ENCODE results near the gene PARD3.

The PARD3 gene

DNA sequence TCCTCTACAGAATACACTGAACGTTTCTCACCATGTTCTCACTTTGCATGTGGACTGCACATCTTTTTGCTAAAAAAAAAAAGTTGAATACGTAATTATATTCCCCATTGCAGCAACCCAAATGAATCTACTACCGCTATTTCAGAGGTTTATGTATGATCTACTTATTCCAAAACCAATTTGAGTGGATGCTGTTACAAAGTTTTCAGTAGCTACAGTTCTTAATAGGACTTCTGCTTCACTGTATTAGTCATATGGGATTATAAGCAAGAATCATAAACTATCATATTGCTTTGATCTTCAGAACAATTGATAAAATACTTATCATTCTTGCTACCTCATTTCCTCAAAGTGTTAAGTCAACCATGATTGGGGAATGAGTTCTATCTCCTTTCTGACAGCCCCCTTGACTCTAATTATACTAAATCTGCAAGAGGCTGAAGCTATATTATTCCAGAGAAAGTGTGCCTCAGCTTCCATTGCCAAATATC is 257.0 kb downstream of the PARD3 start:
- DNase-seq: no peak

DNA sequence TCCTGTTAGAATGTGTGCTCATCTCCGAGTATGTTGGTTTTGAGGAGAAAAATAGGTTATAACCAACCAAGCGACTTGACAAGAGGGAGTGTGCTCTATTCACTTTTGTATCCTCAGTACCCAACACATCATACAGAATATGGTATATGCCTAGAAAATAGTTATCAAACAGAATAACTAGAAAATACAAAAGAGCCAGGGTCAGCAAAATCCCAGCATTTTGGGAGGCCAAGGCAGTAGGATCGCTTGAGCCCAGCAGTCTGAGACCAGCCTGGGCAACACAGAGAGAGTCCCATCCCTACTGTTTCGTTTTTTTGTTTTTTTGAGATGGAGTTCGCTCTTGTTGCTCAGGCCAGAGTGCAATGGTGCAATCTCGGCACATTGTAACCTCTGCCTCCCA is 257.9 kb downstream of the PARD3 start:
- DNase-seq: no peak

DNA sequence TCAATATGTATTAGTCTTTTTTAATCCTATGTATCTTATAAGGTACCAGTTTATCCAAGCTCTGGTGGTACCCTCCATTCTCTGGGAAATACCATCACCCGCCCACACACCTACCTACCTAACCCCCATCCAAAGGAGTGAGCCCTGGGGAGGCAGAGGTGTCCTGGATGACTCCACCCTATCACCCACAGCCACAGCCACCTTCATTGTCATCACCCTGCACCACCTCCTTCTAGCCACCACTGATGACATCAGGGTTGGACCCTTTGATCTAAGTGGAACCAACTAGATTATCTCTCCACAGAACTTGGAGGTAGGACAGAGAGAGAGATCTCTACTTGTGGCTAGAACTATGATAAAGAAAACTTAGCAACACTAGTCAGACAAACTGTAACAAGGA is 259.4 kb downstream of the PARD3 start:
- no peak for DNase-seq

DNA sequence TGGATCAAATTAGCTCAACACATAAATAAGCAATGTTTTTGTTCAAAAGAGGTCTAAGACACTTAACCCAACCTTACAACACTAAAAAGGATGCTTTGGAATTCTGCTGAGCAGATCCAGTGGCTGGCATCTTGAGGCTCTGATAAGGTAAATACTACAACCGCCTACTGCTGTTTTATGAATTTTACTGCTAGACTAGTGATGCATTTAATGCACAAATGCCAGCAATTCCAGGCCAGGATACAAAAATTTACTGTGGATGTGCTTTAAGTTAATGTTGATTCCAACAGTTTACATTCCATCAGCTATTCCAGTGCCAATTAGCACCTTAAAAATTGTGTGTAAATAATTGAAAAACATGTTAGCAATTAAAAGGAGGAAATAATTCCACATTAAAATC is 261.3 kb downstream of the PARD3 start:
- no peak for DNase-seq

DNA sequence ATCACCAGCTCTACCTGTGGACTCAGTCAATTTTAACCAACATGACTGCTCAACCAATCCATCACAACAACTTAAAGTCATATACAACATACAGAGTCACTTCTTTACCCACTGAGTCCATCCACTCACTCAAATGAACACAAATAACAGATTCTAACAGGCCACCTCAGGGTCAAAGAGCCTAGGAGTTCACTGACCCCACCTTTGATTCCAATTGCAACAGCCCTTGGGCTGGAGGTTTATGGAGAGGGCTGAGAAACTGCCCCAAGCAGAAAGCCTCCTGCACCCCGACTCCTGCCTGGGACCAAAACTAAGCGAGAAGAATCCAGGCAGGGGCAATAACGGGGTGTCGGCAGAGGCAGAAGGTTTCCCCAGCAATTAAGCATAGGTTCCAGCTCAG is 263.8 kb downstream of the PARD3 start:
- DNase-seq: no peak

DNA sequence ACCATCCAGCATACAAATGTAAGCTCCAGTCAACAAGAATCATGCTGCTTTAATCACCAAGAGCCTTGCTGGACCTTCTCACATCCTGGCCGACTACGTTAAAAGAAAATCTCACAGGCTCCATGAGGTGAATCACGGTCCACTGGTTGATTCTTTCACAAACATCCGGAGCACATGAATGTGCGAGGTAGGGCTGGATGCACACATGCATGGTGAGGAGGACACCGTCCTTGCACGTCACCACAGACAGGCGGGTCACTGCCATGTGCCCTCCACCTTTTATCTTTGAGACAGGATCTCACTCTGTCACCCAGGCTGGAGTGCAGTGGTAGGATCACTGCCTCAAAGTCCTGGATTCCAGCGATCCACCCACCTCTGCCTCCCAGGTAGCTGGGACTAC is 265.1 kb downstream of the PARD3 start:
- no peak for DNase-seq

DNA sequence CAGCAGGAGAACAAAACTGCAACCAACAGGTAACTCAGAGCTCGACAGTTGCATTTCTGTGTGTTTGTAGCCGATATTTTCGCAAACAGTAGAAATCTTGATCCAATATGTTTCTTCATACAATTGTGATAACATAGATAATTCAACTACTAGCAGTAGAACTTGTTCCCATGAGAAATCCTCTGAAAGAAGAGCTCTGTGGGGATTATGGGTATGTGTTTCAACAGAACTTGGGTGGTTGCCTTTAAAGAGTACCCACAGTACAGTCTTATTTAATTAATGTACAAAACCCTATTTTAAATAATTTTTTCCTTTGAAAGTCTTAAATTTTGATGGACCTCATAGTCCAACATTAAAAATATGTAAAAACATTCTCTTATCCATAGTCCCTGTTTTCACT is 266.1 kb downstream of the PARD3 start:
- DNase-seq: no peak

DNA sequence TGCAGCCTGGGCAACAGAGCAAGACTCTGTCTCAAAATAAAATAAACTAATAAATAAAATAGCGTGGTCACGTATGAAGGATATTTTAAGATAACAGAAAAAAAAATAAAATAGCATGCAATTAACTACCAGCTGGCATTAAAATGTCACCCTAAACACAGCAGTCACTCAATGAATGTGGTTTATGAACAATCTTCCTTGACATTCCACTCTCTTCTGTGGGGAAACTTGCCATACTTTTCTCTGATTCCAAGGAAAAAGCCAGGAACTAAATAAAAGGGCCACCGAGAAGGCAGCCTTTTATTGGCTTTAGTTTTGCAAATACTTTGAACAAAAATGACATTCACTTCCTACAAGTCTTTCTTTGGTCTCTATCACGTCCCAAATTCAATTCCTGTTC is 266.6 kb downstream of the PARD3 start:
- no peak for DNase-seq

DNA sequence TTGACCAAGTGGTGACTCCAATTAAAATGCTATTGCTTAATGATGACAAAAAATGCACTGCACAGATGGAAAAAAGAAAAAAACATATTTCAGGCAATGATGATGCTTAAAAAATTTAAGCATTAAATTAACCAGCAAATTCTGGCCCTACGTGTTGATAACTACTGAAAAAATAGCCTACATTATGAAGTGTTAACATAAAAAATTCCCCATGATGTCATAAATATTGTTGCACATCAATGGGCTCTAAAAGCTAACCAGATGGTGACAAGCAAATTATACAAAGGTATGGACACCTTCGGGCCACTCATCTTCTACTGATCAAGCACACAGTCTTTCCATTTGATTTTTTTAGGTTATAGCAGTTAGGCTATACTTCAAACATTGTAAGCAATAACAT is 267.4 kb downstream of the PARD3 start:
- DNase-seq: no peak

DNA sequence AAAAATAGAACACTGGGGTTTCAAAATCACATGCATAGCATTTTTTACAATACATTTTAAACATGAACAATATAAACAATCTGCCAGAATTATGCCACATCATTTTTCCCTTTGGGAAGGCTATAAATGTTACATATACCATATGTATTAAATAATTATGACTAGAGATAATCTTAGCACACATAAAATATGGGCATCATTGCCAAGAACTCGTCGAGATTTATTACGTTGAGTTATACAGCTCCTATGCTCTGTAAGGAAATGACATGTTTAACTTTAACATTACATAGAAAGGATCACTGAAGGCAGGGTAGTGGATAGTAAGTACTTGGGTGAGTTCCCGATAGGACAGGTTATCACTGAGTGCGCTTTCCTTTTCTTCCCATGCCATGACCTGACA is 267.8 kb downstream of the PARD3 start:
- no peak for DNase-seq

DNA sequence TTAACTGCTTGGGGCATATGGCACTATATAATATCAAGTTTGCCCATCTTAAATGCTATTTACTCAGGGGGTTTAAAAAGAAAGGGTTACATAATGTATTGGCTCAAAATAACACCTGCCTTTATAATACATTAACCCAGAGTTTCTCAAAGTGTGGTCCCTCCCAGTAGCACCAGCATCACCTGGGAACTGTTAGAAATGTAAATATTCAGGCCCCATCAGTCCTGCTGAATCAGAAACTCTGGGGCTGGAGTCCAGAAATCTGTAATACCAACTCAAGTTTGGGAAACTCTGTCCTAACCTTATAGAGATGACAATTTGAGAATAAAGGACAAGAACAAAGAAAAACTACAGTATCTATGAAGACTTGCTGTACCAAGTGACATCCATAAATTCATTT is 270.7 kb downstream of the PARD3 start:
- DNase-seq: no peak

DNA sequence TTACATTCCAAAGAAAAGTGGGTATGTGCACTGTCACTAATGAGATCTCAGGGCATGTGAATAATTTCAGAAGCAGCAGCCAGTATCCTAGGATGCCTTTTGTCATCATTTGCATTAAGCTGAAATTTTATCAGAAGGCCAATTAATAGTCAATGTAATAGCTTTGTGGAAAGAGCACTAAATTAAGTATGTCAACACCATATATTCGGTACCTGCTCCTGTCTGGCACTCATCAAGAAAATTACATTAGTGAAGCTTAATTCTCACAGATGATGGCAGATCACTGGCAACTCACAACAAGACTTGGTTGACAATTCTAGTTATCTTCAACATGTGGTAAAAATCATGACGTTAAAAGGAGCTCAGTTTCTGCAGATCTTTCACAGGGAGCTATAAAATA is 271.4 kb downstream of the PARD3 start:
- DNase-seq: no peak

DNA sequence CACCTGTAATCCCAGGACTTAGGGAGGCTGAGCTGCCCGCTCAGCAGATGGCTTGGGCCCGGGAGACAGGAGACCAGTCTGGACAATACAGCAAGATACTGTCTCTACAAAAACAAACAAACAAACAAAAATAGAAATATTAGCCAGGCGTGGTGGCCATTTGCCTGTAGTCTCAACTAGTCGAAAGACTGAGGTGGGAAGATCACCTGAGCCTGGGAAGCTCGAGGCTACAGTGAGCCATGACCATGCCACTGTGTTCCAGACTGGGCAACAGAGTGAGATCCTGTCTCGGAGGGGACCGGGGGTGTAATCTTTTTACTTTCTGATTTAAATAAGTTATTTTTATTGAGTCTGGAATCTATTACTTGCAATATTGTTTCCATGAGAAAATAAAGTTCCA is 274.6 kb downstream of the PARD3 start:
- no peak for DNase-seq

DNA sequence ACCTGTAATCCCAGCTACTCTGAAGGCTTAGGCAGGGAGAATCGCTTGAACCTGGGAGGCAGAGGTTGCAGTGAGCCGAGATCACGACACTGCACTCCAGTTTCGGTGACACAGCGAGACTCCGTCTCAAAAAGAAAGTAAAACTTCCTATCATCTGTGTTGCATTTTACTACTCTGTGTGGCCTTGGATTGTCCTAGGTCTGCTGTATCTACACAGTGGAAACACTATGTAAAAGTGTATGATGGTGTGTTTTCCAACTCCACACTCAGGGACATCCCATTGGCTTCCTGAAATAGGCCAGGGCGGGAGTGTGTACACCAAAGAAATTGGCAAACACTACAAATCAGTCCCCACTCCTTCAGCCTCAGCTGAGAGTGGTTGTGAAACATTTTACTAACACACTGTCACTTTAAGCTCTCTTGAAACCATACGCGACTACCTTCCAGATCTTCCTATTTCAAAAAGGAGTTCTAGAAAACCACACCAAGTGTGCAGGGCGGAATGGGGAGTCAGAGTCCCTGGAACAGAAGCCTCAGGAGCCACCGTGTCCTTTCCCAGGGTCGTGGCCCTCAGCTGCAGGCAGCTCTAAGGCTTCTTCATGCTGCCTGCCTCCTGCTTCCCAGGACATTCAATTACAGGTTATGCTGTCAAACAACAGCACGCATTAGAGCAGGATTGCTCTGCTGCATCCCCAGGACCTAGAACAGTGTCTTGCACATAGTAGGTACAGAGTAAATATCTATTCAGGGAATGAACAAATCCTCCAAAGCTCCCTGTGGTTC is 275.4 kb downstream of the PARD3 start:
- no peak for DNase-seq

DNA sequence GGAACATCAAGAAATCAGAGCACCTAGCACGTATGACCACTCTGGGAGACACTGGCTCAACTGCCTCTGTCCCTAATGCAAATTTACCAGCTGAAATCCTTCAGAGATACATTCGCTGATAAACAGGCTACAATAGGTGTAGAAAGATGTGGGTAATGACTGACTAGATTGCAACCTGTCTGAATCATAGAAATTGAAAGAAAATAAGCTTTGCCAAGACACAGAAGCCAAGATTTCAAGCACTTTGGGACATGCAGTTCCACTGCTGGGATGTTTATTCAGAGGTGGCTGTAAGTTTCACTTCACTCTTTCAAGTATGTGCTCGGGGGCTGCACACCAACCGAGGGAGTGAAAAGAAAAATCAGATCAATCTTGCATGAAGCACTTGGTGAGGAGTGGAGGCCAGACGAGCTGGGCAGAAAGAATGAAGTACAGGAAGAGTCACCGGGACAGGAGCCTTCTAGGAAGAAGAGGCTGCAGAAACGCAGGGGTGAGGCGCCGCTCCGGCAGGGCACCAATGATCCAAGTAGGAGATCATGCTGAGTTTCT is 276.7 kb downstream of the PARD3 start:
- DNase-seq: no peak

DNA sequence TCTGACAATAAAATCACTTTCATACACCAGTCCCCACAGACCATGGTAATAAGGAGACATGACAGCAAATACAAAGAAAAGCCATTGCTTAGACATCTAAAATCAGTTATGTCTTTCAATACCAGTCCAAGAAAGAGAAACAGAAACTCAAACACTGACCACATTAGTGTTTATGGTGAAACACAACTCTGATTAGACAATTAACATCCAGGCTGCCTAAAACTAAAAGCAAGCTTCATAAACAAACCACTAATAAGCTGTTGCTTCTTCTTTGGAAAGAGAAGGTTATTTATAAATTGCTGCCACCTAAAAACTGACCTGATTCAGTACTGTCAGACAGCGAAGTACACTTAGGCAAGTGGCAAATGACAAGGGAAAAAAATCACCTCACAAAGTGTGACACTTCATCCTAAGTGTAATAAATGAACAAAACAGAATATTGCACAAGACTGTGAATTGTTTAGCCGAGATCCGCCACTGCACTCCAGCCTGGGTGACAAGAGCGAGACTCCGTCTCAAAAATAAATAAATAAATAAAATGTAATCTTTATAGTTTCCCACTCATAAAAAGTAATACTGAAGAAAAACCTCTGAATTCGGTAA is 277.4 kb downstream of the PARD3 start:
- DNase-seq: no peak

DNA sequence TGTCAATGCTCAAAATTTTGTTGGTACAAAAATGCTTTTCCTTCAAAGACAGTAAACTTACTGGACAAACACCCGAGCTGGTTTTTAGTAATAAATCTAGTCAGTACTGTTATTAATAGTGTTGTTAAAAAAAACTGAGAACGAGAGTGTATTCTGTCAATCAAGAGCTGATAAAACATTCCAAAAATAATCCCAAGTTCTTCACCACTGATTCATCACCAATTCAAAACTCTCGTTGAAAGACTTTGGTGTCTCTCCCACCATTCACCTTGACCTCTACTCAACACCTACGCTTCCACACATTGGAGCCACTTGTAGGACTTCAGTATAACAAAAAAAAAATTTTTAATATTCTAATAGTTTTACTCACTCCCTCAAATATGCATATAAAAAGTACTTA is 279.2 kb downstream of the PARD3 start:
- no peak for DNase-seq

DNA sequence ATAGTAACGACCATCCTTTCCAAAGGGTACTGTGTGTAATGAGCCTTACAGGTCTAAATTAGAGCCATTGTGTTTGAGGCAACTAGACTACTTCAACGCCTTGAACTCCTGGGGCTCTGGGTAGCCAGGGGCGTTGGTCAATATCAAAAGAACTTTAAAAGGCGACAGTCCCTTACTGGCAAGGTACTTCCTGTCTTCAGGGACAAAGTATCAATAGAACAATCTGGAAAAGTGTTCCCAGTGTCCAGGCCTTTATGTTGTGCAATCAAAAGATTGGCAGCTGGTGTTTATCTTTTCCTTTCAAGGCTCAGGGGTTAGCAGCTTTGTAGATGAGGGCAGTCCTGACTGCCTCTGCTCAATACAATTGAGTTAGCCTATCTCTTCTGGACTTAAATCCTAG is 284.3 kb downstream of the PARD3 start:
- DNase-seq: no peak

DNA sequence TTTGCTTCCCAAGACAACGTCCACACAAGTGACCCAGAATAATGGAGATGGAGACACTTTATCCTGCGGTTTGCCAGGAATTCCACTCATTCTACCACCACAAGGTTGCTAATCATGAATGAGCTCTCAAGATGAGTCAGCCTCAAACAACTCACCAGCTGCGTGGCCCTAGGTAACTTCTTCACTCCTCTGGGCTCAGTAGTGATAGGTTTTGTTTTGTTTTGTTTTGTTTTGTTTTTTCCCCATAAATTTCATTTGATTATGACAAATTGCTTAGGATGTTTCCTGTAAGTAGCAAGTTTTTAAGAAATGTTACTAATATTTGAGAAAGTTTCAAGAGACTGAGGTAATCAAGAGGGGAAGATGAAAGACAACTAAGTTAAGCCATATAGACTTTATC is 286.8 kb downstream of the PARD3 start:
- no peak for DNase-seq

DNA sequence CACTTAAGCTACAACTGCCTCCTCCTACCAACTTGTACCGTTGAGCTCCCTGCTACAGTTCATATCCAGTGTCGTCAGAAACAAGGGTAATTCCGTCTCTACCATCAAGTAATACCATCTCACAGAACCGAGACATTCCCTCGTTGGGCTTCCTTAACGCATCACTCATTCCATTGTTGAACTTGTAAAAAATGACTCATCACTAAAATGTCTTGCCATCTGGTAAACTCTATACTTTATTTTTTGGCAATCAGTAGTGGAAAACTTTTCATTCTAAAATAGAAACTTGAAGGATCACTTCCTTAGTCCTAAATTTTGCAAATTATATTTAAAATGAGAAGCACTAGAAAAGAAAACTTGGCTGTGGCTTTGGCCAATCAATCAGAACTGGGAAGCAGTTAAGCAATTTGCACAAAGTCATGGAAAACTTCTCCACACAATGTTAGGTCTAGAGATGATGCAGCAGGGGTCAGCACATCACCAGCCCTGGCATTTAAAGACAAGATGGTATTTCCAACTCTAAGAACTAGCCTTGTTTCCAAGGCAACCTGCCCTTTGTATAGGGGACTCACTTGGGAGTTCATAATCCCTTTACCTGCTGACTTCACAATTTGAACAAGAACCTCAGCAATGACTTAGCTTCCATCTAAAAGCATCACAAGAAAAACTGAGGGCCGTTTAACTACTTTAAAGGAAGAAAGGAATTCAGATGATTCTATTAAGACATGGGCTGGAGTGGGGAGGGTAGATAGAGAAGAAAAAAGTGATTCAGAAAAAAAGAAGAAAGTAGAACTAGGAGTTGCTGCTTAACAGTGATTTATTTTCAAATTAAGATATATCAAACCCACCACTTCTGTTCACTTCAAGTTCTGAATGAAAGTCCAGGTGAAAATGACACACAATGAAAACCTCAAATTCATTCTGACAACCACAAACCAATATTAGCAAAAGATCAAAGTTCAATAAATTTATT is 288.1 kb downstream of the PARD3 start:
- DNase-seq: no peak

DNA sequence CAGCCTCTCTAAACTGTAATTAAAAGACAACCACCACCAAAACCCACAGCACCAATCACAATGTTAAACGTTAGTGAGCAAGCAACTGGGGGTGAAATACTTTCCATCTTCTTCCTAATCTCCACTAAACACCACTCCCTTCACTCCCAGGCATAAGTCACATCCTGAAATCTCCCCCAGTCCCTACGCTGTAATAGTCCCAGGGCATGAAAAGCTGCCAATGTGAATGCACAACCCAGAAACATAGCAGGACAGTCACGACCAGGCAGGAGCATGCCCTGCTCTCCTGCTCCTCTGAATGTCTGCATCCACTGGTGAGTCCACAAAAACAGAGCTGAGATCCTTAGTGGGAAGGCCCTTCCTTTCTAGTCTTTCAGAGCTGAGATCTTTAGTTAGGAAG is 288.9 kb downstream of the PARD3 start:
- DNase-seq: no peak

DNA sequence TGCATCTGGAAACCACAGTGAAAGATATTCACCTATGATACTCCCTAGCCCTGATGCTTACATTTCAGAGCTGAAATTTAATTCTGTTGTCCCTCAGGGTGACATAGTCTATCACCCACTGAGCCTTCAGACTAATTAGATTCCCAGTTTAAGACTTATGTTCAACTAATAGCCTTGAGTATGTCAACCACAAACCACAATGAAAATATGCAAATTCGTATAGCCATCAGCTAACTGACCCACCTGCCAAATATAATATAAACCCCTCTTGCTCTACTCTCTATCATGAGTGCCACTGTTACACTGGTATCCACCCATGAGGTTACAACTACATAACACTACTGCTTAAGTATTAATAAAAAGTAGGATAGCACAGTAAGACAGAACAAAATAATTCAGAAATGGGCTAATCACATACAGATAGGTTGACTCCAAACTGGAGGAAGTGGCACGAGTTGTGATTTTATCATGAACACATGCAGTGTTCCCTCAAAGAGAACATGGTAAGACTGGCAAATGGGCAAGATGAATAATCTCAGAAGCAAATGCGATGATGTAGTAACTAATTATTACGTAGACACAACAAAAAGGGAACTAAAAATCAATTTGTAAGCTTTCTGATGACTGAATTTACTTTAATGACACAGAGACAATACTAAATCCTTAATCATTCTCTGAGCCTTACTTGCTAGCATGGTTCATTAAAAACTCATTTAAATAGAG is 290.6 kb downstream of the PARD3 start:
- no peak for DNase-seq
